Small intestine (tissue), 7 donors: ENCODE data around the gene ZNF593OS. TPM values are rescaled to one million over a fixed set of nuclear protein-coding genes. Genes with fewer than 3 reads are reported as not detected.

Experiments
- DNase-seq, 2 donors: peaks; one replicate each; pipeline versions ENCODE4 v3.0.0 to v3.0.0-alpha.2; 2013
- FAIRE-seq: peaks from 2 replicates; lab custom pipeline; 2012; peaks lifted over from hg19 to GRCh38; lab: Jason Lieb, UNC
- H3K27ac ChIP-seq, 3 donors: one replicate each; pipeline ENCODE4 v1.5.1; 2013; ENCODE audit warnings: low read length in 2 of 3, mild to moderate bottlenecking in 2 of 3, control low read depth in 1 of 3, inconsistent platforms in 1 of 3, low read depth in 1 of 3, moderate library complexity in 1 of 3
- H3K27me3 ChIP-seq, 3 donors: one replicate each; pipeline ENCODE4 v1.6.1; 2013; ENCODE audit warnings: low read length in 3 of 3, inconsistent platforms in 1 of 3; ENCODE audit not compliant: control insufficient read depth in 3 of 3, insufficient read depth in 3 of 3
- H3K36me3 ChIP-seq, 3 donors: one replicate each; pipeline ENCODE4 v1.6.1; 2013; ENCODE audit warnings: low read length in 3 of 3, inconsistent platforms in 1 of 3, low read depth in 1 of 3, mild to moderate bottlenecking in 1 of 3, moderate library complexity in 1 of 3; ENCODE audit not compliant: control insufficient read depth in 3 of 3, insufficient read depth in 2 of 3
- H3K4me1 ChIP-seq, 3 donors: one replicate each; pipeline ENCODE4 v1.6.1; 2013; ENCODE audit warnings: low read length in 2 of 3, inconsistent platforms in 1 of 3, low read depth in 1 of 3, mild to moderate bottlenecking in 1 of 3, moderate library complexity in 1 of 3; ENCODE audit not compliant: control insufficient read depth in 3 of 3, insufficient read depth in 2 of 3
- H3K4me3 ChIP-seq, 3 donors: one replicate each; pipeline ENCODE4 v1.5.1; 2013; ENCODE audit warnings: low read length in 3 of 3, control low read depth in 1 of 3, inconsistent platforms in 1 of 3, low read depth in 1 of 3, mild to moderate bottlenecking in 1 of 3, moderate library complexity in 1 of 3
- H3K9me3 ChIP-seq, 2 donors: one replicate each; pipeline ENCODE4 v1.6.1; 2013; ENCODE audit warnings: low read depth in 1 of 2, low read length in 1 of 2; ENCODE audit not compliant: control insufficient read depth in 2 of 2, insufficient read depth in 1 of 2
- WGBS, 3 donors: extraction: QIAGEN DNeasy Blood & Tissue Kit; methylation state at CpG; one replicate each; pipeline ENCODE4 v1.1.7; 2013; 5-methylcytosine and 5-hydroxymethylcytosine counted together
- polyA plus RNA-seq, 4 donors: library from polyadenylated mRNA; stranded (reverse) in 3 of 4; unstranded in 1 of 4; fragments of 200-250 nt in 3 of 4; fragments of 120-200 nt in 1 of 4; gene quantifications; one replicate each; pipeline versions ENCODE4 v1.2.1 to v1.2.3, GENCODE V29; 2013
- donor health status: healthy with polysubstance abuse.
- donor health status: control.
- donor health status: control.
- donor health status: Bipolar disorder and iron deficiency.
- donor health status: healthy.

The ZNF593OS gene
- polyA plus RNA-seq, 4 donors, result 0.16 to 0.50 TPM; not detected in 2

DNA sequence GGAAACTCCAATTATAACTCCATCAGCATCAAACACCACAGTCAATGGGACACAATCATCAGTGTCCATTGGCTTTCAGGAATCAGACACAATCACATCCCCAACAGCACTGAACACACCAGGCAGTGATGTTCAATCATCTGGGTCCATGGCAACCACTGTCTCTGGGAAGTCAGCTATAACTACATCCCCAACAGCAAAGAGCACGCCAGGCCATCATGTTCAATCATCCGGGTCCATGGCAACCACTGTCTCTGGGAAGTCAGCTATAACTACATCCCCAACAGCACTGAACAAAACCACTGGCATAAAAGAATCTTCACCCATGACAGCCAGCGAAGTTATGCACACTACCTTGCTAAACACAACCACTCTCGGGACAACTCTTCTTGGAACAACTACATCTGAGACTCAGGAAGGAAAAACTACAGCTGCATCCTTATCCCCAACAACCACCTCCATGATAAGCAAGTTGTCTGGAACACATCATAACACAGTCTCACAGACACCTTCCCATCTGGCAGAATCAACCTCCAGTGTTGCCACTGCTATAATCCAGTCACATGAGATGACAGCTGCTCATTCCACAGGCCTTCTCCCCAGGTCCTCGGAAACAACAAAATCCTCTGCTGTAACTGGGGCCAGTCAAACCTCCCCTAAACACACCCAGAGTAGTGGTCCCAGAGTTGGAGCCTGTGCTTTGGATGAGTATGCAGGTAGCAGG, 38.7 kb upstream of the ZNF593OS start:
- WGBS, 3 donors, result 81 to 84% (median 84%) methylated on average over 5 of the region's 5 CpGs
- FAIRE-seq (no peak), DNase-seq (no peak)
- Histone ChIP-seq H3K36me3 (no peaks in the 10 kb centered on the region), H3K4me3 (no peak overlapping the region), H3K4me1 (no peaks in the 10 kb centered on the region), H3K27me3 (no peaks in the 10 kb centered on the region), H3K27ac (no peak overlapping the region), H3K9me3 (no peaks in the 10 kb centered on the region)

DNA sequence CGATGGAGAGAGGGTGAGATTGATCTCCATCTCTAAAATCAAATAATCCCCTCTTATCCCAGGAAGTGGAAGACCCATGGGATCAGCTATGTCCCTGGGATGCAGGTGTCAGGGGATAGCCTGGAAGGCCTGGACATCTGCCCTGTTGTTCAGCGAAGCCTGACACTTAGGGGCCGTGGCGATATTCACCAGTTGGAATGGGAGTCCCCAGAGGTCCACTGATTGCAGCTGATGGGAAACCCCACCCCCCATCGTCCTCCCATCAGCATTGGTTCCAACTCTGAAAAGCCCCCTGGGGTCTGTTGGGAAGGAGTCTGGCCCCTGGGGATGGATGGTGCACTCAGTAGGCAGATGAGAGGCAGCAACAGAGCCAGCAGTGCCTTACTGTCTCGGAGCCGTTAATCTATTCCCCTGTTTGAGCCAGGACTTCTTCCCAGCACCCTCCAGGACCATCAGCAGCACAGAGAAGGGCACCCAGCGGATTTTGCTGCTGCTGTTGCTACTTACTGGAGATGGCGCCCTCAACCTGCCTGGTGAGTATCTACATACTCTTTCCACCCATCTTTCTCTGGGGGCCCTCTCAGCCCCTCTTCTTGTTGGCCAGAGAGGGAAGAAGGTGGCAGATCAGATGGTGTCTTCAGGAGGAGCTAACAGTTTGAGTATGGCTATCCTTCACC, 32.1 kb upstream of the ZNF593OS start:
- no peak overlapping the region for H3K4me3 ChIP-seq
- FAIRE-seq, result no peak
- DNase-seq, result no peak
- peaks cover 0 to 8% (median 4%) of the 10 kb centered on the region in 3 donors for H3K4me1 ChIP-seq
- H3K9me3 ChIP-seq, result no peaks in the 10 kb centered on the region
- H3K27me3 ChIP-seq, result peaks cover 0 to 15% (median 5%) of the 10 kb centered on the region in 3 donors
- H3K36me3 ChIP-seq, result no peaks in the 10 kb centered on the region
- 64 to 69% (median 69%) methylated on average over 9 of the region's 9 CpGs for WGBS, 3 donors
- no peak overlapping the region for H3K27ac ChIP-seq

DNA sequence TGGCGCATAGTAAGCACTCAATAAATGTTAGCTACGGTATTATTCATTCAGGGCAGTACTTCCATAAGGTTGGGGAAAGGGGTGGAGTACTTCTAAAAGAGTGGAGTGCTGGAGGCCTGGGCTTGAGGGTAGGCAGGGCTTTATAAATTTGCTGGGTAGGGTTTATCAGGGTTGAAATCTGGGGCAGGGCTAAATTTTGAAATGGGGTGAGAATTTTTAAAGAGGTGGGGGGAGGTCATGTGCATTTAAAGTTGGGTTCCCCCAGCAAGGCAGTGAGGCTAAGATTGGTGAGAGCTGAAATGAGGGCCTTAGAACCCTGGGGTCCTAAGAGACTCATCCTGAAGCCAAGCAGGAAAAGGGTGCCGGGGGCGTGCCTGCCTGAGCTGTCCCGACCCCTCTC, 28.8 kb upstream of the ZNF593OS start:
- peaks cover 0 to 8% (median 4%) of the 10 kb centered on the region in 3 donors for H3K4me1 ChIP-seq
- no peak overlapping the region for H3K4me3 ChIP-seq
- peaks cover 0 to 15% (median 9%) of the 10 kb centered on the region in 3 donors for H3K27me3 ChIP-seq
- H3K36me3 ChIP-seq, result no peaks in the 10 kb centered on the region
- DNase-seq (no peak), FAIRE-seq (no peak)
- 88 to 98% (median 90%) methylated on average over 5 of the region's 5 CpGs for WGBS, 3 donors
- no peak overlapping the region for H3K27ac ChIP-seq
- H3K9me3 ChIP-seq, result no peaks in the 10 kb centered on the region

DNA sequence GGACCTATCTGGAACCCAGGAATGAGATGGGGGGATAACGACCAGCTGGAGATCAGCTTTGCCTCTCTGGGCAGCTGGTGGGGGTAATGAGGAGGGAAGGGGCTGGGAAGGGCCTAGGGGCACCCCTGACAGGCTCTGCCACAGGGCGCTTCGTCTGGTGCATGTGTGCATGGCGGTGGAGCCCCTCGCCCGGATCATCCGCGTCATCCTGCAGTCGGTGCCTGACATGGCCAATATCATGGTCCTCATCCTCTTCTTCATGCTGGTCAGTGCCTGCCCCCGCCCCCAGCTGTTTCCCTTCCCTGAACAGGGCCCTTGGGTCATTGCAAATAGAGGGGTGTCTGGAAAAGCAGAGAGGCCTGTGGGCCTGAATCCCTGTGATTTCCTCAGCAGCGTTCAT, 26.2 kb upstream of the ZNF593OS start:
- 88 to 90% (median 88%) methylated on average over 11 of the region's 11 CpGs for WGBS, 3 donors
- FAIRE-seq (no peak), DNase-seq (no peak)
- no peaks in the 10 kb centered on the region for H3K36me3 ChIP-seq
- peaks cover 0 to 8% (median 4%) of the 10 kb centered on the region in 3 donors for H3K4me1 ChIP-seq
- no peak overlapping the region for H3K27ac ChIP-seq
- H3K27me3 ChIP-seq, result peaks cover 0 to 4% (median 0%) of the 10 kb centered on the region in 3 donors
- H3K4me3 ChIP-seq, result no peak overlapping the region
- no peaks in the 10 kb centered on the region for H3K9me3 ChIP-seq

DNA sequence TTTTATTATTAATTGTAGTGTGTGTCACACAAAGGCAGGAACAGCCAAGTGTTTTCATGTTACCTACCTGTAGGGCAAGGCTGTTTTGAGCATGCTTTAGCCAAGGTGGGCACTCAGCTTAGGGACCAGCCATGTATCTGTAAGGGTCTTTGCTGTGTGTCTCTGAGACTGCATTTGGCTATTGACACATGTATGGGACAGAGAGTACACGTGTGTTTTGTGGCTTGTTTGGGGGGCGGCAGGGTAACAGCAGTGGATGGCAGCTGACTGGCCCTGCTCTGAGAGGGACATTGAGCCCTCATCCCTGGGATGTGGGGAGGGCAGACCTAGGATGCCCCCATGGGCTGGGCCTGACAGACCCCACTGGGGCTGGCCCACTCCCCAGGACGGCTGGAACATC, 25.7 kb upstream of the ZNF593OS start:
- no peak overlapping the region for H3K4me3 ChIP-seq
- FAIRE-seq (no peak), DNase-seq (no peak)
- no peaks in the 10 kb centered on the region for H3K36me3 ChIP-seq
- no peak overlapping the region for H3K27ac ChIP-seq
- H3K9me3 ChIP-seq, result no peaks in the 10 kb centered on the region
- H3K27me3 ChIP-seq, result peaks cover 0 to 4% (median 0%) of the 10 kb centered on the region in 3 donors
- peaks cover 0 to 8% (median 4%) of the 10 kb centered on the region in 3 donors for H3K4me1 ChIP-seq
- 88 to 97% (median 94%) methylated on average over 3 of the region's 3 CpGs for WGBS, 3 donors

DNA sequence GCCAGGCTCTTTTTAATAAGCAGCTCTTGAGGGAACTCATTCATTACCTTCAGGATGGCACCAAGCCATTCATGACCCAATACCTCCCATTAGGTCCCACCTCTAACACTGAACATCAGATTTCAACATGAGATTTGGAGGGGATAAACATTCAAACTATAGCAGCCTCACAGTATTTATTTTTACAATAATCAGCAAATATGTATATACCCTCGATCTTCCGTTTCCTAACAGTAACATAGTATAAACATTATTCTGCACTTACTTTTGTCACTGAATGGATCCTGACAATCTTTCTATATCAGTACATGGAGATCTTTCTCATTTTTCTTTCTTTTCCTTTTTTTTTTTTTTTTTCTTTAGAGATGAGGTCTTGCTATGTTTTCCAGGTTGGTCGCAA, 24.2 kb upstream of the ZNF593OS start:
- no peak for FAIRE-seq
- H3K27me3 ChIP-seq, result peaks cover 0 to 4% (median 0%) of the 10 kb centered on the region in 3 donors

DNA sequence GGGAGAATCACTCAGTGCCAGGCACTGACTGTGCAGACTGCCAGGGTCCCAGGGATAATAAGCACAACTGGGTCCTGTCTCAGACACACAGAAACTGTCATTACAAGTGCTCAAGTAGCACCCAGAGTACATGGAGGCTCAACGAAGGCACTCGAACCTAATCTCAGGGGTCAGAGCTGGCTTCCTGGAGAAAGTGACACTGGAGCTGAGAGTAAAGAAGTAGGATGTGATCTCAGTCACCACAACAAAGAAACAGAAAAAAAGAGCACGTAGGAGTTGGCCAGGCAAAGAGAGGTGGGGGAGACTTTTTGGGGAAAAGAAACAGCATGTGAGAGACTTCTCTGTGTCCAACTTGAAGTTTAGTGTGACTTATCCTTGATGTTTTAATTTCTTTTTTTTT, 20.1 kb upstream of the ZNF593OS start:
- Histone ChIP-seq H3K36me3 (peaks cover 2 to 33% (median 4%) of the 10 kb centered on the region in 3 donors), H3K27ac (no peak overlapping the region), H3K9me3 (no peaks in the 10 kb centered on the region), H3K27me3 (no peaks in the 10 kb centered on the region), H3K4me3 (no peak overlapping the region), H3K4me1 (no peaks in the 10 kb centered on the region)
- DNase-seq (no peak), FAIRE-seq (no peak)
- 36 to 53% (median 52%) methylated on average over 3 of the region's 3 CpGs for WGBS, 3 donors

More for the DNA sequence above, 24.2 kb upstream of the ZNF593OS start:
- no peak for DNase-seq
- peaks cover 0 to under 1% (median 0%) of the 10 kb centered on the region in 3 donors for H3K4me1 ChIP-seq
- H3K27ac ChIP-seq, result no peak overlapping the region
- H3K36me3 ChIP-seq, result no peaks in the 10 kb centered on the region
- 59 to 82% (median 76%) methylated on average over 3 of the region's 3 CpGs for WGBS, 3 donors
- H3K4me3 ChIP-seq, result no peak overlapping the region
- H3K9me3 ChIP-seq, result no peaks in the 10 kb centered on the region

DNA sequence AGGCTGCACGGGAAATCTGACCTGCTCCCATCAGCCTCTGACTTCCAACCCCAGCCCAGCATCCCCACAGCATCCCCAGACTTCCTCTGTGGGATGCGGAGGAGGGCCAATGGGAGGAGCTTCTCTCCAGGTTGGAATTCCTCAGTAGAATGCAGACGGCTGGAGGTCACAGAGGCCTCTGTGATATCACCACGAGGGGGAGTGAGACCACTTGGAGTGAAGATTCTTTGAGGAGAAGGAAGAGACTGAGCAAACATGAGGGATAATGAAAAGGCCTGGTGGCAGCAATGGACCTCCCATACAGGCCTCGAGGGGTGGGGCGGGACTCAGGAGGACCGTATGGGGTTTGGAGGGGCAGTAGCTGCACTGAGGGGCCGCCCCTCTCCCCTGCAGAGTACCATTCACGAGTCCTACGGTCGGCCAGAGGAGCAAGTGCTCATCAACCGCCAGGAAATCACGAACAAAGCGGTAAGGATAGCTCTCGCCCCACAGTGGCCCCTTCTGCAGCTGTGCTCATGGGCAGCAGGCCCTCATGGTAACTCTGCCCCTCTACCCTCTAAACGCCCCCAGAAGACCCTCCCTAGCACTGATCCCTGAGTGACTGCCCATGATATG, 18.8 kb upstream of the ZNF593OS start, which contains the start of gene CATSPER4:
Gene CATSPER4 (plus strand): TSS at position 230 of the 615 bp plus-strand sequence. CDS start 26 bp downstream, at position 256.
- Histone ChIP-seq H3K27ac (no peak within 1 kb of the TSS), H3K4me3 (no peak within 1 kb of the TSS), H3K27me3 (no peaks in the 10 kb centered on the region), H3K9me3 (no peaks in the 10 kb centered on the region), H3K36me3 (peaks cover 2 to 45% (median 8%) of the 10 kb centered on the region in 3 donors), H3K4me1 (no peaks in the 10 kb centered on the region)
- WGBS, 3 donors, result 52 to 64% (median 58%) methylated on average over 16 of the region's 16 CpGs
- FAIRE-seq, result no peak
- DNase-seq, result peak; percentile 10 to 39
